ACC112 (cell line): ENCODE data around the gene ANKRD39.

Source experiments
- H2AFZ ChIP-seq: fragments of 200-600 bp; sonication (generic); one replicate; pipeline ENCODE4 v1.6.0; 2017; ENCODE audit warnings: antibody characterized with exemption, low read length; ENCODE audit not compliant: unreplicated experiment
- H3K27ac ChIP-seq: fragments of 200-600 bp; sonication (generic); 2 replicates; pipeline ENCODE4 v1.5.1; 2014; ENCODE audit warnings: low read depth, mild to moderate bottlenecking, antibody characterized with exemption, low read length, moderate library complexity
- H3K27me3 ChIP-seq: fragments of 200-600 bp; sonication (generic); 2 replicates; pipeline ENCODE4 v1.6.1; 2014; ENCODE audit warnings: mild to moderate bottlenecking, antibody characterized with exemption, low read length, moderate library complexity, mixed read lengths; ENCODE audit not compliant: insufficient read depth
- H3K36me3 ChIP-seq: fragments of 200-600 bp; sonication (generic); 2 replicates; pipeline ENCODE4 v1.6.1; 2016; ENCODE audit warnings: mild to moderate bottlenecking, antibody characterized with exemption, low read length, moderate library complexity, mixed read lengths; ENCODE audit not compliant: insufficient read depth
- H3K4me1 ChIP-seq: fragments of 200-600 bp; sonication (generic); one replicate; pipeline ENCODE4 v1.6.1; 2016; ENCODE audit warnings: low read length, mixed read lengths; ENCODE audit not compliant: insufficient read depth, unreplicated experiment, control insufficient read depth
- H3K4me3 ChIP-seq: fragments of 200-600 bp; sonication (generic); 2 replicates; pipeline ENCODE4 v1.5.1; 2014; ENCODE audit warnings: mild to moderate bottlenecking, low read depth, low read length
- H3K79me2 ChIP-seq: fragments of 200-600 bp; sonication (generic); one replicate; pipeline ENCODE4 v1.6.0; 2016; ENCODE audit warnings: low read length; ENCODE audit not compliant: control insufficient read depth, unreplicated experiment, insufficient read depth

ANKRD39 gene

DNA sequence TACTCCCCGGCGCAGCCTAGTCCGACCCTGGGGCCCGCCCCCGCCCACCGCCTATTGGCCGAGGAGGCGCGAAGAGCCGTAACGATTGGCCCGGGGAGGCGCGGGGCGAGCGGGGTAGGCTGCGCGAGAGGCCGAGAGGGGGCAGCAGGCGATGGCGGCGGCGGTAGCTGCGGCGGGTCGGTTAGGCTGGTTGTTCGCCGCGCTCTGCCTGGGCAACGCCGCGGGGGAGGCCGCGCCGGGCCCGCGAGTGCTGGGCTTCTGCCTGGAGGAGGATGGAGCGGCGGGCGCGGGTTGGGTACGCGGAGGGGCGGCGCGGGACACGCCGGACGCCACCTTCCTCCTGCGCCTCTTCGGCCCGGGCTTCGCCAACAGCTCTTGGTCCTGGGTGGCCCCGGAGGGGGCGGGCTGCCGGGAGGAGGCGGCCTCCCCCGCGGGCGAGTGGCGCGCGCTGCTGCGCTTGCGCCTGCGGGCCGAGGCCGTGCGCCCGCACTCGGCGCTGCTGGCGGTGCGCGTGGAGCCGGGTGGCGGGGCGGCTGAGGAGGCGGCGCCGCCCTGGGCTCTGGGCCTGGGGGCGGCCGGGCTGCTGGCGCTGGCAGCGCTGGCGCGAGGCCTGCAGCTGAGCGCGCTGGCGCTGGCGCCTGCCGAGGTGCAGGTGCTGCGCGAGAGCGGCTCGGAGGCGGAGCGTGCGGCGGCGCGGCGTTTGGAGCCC, 41.5 kb downstream of the ANKRD39 start, which contains the start of gene CNNM3:
Gene CNNM3, plus strand, starts transcription at position 142 of the 709 bp plus-strand sequence. Its CDS starts 10 bp downstream, at position 152.
- Histone ChIP-seq H2AFZ (peak within 1 kb of the TSS; percentile 80), H3K27ac (no peak within 1 kb of the TSS), H3K36me3 (no peaks in the 10 kb centered on the region), H3K4me1 (peaks cover 15% of the 10 kb centered on the region), H3K27me3 (no peaks in the 10 kb centered on the region), H3K79me2 (no peaks in the 10 kb centered on the region), H3K4me3 (peak within 1 kb of the TSS; percentile 83)

DNA sequence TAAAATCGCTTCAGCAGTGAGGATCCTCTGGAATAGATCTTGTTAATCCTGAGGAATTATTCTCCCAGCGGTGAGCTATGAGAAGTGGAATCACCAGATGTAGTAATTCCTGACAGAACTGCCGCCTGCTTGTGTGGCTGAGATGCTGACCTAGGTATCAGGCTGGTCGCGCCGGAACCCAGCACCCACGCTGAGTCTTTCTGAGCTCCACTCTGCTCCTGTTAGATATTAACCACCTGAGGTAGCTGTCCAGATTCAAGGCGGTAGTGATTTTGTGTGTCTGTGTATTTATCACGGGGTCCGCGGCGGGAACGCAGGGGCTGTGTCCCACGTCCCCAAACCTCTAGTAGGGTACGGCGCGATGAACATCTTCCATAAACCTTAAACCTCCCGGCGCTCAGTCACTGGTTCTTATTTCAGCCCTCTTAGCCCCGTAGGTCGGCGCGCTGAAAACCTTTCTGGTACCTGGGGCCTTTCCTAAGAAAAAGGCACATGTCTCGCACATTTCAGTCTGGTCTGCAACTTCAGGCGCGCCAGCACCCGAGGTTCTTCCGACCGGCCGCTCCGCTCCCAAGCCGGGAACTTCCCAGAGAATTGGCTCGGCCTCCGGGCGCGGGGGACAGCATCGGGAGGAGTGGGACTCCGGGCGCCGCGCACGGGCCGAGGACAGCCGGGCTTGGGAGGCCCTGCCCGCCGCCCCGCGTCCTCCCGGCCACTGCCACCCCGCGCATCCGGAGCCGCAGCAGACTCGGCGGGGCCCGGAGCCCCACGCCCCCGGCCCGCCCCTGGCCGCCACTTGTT, 42.3 kb downstream of the ANKRD39 start:
- no peaks in the 10 kb centered on the region for H3K36me3 ChIP-seq
- no peaks in the 10 kb centered on the region for H3K27me3 ChIP-seq
- no peak overlapping the region for H3K27ac ChIP-seq
- no peaks in the 10 kb centered on the region for H3K79me2 ChIP-seq
- peaks cover 15% of the 10 kb centered on the region for H3K4me1 ChIP-seq
- H3K4me3 ChIP-seq: peak overlapping the region; percentile 83
- peak overlapping the region; percentile 80 for H2AFZ ChIP-seq

DNA sequence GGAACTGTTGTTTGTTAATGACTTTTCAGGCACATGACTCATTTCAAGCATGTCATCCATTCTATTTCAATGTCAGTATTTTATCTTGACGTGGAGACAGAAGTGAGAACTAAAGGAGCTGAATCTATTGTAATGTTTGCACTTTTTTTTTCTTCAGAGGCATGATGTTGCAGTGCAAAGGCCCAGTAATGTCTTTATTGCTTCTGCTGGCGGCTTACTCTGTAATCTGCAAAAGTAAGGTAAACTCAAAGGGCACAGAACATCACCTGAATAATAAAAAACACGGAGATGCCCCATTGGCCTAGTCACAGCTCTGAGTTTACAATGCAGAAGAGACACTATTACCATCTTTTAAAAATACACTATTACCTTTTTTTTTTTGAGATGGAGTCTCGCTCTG, 44.2 kb downstream of the ANKRD39 start:
- Histone ChIP-seq H3K27ac (no peak overlapping the region), H3K79me2 (no peaks in the 10 kb centered on the region), H3K36me3 (no peaks in the 10 kb centered on the region), H2AFZ (no peak overlapping the region), H3K27me3 (no peaks in the 10 kb centered on the region), H3K4me1 (peaks cover 15% of the 10 kb centered on the region), H3K4me3 (no peak overlapping the region)

DNA sequence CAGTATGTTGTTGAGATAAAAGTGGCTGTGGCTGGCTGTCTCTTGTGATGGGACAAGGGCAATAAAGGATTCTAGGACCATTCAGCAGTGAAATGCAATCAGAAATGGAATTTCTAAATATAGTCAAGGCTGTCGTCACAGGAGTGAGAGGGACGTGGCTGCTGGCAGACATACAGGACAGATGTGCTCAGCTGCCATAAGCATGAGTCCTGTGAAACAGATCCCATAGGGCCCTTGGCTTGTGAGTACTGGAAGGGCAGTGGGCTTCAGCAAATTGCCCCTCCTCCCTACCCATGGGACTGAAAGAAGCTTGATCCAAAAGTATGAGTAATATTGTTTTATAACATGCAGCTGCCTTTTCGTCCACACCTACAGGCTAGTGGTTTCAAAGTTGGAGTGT, 45.9 kb downstream of the ANKRD39 start:
- H3K4me3 ChIP-seq: no peak overlapping the region
- H3K27me3 ChIP-seq: no peaks in the 10 kb centered on the region
- no peaks in the 10 kb centered on the region for H3K79me2 ChIP-seq
- no peaks in the 10 kb centered on the region for H3K36me3 ChIP-seq
- H2AFZ ChIP-seq: no peak overlapping the region
- no peak overlapping the region for H3K27ac ChIP-seq
- H3K4me1 ChIP-seq: peaks cover 8% of the 10 kb centered on the region

DNA sequence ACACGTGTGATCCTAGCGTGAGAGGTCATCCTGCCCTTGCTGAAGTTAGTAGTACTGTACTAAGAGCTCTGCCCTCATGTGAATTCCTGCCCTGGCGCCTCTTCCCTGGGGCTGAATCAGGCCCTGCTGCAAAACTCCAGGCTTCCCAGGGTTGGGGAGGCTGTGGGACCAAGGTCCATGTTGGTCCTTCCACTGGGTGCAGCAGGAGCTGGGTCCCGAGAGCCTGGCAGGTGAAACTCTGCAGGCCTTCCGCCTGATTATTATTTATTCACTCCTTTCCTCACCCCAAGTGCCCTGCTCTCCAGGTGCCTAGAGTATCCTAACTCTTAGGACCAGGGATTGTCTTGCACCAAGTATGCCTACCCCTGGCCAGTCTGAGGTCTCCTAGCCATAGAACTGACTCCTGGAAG, 47.0 kb downstream of the ANKRD39 start:
- Histone ChIP-seq H3K27me3 (no peaks in the 10 kb centered on the region), H3K27ac (no peak overlapping the region), H3K4me3 (no peak overlapping the region), H2AFZ (no peak overlapping the region), H3K36me3 (no peaks in the 10 kb centered on the region), H3K4me1 (peaks cover 8% of the 10 kb centered on the region), H3K79me2 (no peaks in the 10 kb centered on the region)

DNA sequence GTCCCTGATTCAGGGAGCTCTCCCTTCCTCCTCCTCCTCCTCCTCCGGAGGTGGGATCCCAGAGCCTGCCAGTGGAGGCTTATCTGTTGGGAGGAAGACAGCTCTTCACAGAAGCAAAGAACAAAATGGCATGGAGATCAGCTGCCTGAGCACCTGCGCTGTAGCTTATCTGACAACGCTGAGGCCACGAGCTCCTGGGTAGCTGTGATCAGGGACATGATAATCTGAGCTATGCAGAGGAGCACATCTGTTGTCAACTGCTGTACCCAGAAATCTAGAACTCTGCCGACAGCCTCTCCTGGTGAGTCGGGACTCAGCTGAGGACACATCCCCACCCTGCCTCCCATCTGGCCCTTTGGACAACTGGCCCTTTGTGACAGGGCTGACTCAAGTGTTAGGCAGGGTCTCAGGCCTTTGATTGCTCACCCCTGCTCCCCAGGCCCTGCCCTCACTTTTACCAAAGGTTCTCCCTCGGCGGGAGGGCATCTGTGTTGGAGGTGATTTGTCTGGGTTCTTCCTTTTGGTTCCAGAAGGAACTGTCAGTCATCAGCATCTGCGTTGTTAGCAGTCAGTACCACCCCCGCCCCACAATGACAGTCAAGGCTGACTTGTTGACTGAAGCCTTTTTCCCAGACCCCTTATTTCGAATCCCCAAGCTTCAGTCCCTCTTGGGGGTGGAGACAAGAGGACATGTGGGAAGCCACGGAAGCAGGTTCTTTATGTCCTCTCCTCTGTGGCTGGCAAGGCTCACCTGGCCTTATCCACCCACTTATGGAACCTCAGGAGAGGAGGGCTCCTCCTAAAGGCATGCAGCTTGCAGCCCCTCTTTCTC, 47.6 kb downstream of the ANKRD39 start:
- Histone ChIP-seq H3K79me2 (no peaks in the 10 kb centered on the region), H3K4me1 (peaks cover 6% of the 10 kb centered on the region), H3K4me3 (no peak overlapping the region), H3K27me3 (no peaks in the 10 kb centered on the region), H3K27ac (no peak overlapping the region), H3K36me3 (no peaks in the 10 kb centered on the region), H2AFZ (no peak overlapping the region)

DNA sequence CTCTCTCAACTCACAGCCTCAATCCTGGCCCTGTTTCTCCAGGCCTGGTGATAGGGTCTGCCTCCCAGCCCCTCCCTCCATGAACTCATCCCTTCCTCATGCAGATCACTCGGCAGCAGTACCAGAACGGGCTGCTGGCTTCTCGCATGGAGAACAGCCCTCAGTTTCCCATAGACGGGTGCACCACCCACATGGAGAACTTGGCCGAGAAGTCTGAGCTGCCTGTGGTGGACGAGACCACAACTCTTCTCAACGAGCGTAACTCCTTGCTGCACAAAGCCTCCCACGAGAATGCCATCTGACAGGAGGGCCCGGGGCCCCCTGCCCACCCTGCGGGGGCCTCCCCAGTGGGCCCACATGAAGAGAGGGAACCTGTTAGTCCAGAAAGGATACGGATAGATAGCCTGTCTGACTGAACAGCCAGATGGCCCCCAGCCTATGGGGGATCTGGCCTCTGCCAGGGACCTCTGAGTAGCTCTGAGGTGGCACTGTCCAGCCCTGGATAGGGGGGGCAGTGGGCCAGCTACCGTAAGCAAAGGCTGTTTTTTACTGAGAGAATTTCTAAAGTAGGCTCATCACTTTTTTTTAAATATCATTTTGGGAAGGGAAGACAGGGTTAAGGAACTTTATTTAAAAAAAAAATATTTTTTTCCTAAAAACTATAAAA, 48.5 kb downstream of the ANKRD39 start:
- Histone ChIP-seq H3K79me2 (no peaks in the 10 kb centered on the region), H3K36me3 (no peaks in the 10 kb centered on the region), H3K4me3 (no peak overlapping the region), H2AFZ (no peak overlapping the region), H3K27ac (no peak overlapping the region), H3K27me3 (no peaks in the 10 kb centered on the region), H3K4me1 (peaks cover 4% of the 10 kb centered on the region)

DNA sequence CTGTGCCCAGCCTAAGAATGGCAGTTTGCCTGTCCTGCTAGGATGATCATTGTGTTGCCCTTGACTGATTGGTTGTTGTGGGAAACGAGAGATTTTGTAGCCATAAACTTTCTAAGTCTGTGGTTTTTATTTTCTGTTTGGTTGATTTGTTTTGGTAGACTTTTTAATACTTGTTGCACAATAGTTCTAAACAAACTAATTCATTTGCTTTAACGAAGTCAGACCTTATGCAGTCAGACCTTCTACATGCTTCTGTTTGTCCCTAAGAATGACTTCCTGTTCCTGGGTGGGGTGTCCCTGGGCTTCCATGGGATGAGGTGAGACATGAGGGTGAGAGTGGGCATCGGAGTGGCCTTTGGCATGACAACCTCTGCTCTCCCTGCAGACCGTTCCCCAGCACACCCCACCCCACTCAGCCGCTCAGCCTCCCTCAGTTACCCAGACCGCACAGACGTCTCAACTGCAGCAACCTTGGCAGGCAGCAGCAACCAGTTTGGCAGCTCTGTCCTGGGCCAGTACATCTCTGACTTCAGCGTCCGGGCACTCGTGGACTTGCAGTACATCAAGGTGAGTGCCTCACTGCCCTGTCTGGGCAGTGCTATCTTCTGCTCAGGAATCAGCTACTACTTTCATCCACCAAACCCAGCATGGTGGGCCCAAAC, 49.5 kb downstream of the ANKRD39 start:
- Histone ChIP-seq H2AFZ (no peak overlapping the region), H3K4me1 (peaks cover 4% of the 10 kb centered on the region), H3K27me3 (no peaks in the 10 kb centered on the region), H3K36me3 (no peaks in the 10 kb centered on the region), H3K4me3 (no peak overlapping the region), H3K27ac (no peak overlapping the region), H3K79me2 (no peaks in the 10 kb centered on the region)

DNA sequence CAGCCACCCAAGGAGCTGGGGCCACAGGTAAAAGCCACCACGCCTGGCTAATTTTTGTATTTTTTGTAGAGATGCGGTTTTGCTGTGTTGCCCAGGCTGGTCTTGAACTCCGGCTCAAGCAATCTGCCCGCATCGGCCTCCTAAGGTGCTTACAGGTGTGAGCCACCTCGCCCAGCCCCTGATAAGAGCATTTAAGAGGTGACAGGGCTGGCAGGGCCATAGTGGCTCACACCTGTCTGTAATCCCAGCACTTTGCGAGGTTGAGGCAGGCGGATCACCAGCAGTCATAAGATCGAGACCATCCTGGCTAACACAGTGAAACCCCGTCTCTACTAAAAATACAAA, 50.7 kb downstream of the ANKRD39 start:
- Histone ChIP-seq H3K27me3 (no peaks in the 10 kb centered on the region), H3K4me3 (no peak overlapping the region), H2AFZ (no peak overlapping the region), H3K36me3 (no peaks in the 10 kb centered on the region), H3K4me1 (peaks cover 1% of the 10 kb centered on the region), H3K79me2 (no peaks in the 10 kb centered on the region), H3K27ac (no peak overlapping the region)
